GM18909 (cell line): ENCODE measurements around the gene VWF.
"Not testable (repeated sequence)": the region's sequence is repeated elsewhere in the genome, so short reads cannot be mapped to it uniquely, and the experiment has no call there.

Source experiments
- ATAC-seq: cut with Tn5 transposase; IDR thresholded peaks from one replicate; pipeline ENCODE4 v1.9.1; 2021; ENCODE audit warnings: mild to moderate bottlenecking; ENCODE audit not compliant: unreplicated experiment, poor library complexity

The VWF gene

DNA sequence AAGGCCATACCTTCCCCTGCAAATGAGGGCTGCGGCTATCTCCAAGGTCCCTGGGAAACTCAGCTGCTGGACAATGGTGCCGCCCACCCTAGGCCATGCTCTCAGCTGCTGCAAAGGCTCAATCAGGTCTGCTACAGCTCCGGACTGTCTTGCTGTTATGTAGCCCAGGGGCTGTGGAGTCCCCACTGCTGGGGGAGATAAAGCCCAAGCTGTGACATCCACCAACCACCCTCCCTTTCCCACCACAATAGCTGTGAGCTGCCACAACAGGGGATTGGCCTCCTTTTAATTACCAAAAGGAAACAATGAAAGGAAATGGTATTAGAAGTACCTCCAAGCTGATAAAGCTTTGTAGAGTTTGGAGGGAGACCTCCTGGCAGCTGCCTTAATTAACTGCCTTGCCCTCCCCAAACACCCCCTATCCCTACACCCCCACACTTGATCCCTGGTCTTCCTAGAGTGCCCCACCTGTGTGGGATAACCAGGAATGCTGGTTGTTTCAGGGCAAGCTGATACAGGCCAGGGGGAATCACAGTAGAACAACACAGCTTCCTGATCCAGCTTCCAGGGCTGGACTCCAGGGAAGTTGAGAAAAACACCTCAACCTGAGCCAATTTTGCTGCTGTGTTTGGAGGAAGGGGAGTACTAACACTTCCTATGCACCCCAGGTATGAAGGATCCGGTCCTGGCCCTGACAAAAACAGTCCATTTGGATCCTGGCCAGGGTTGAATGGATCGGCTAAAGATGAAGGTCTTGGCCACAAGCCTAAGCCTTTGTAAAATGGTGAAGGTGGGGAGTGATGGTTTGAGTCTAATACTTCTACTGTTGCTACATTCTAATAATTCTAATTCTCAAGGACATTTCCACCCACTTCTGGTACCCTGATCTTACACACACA lies at the start of gene VWF:
Gene VWF, minus strand, starts transcription at position 260 of the 899 bp plus-strand sequence. CDS start 1,474 bp downstream, outside the sequence.
- ATAC-seq = no peak

DNA sequence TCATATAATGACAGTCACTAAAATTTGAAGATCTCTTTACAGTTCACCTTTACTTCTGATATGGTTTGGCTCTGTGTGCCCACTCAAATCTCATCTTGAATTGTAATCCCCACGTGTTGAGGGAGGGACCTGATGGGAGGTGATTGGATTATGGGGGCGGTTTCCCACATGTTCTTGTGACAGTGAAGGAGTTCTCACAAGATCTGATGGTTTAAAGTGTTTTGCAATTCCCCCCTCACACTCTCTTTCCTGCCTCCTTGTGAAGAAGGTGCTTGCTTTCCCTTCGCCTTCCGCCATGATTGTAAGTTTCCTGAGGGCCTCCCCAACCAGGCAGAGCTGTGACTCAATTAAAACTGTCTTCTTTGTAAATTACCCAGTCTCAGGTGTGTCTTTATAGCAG lies 48.4 kb upstream of the VWF start:
- ATAC-seq = no peak

DNA sequence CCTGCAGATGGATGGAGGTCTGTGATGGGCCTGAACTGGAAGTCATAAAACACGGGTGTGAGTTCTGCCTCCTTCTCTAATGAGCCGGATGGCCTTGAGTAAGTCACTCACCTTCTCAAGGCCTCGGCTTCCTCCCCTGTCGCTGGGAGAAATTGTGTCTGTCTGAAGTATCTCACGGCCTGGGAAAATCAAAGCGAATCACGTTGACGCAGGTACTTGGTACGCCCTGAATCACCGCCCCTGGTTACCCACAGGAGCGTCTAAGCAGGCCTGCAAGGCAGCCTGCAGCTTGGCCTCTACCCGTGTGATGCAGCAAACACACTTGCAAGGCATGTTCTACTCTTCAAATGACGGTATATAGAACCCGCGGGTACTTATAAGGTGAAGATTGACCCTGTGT lies 47.6 kb upstream of the VWF start:
- no peak for ATAC-seq

DNA sequence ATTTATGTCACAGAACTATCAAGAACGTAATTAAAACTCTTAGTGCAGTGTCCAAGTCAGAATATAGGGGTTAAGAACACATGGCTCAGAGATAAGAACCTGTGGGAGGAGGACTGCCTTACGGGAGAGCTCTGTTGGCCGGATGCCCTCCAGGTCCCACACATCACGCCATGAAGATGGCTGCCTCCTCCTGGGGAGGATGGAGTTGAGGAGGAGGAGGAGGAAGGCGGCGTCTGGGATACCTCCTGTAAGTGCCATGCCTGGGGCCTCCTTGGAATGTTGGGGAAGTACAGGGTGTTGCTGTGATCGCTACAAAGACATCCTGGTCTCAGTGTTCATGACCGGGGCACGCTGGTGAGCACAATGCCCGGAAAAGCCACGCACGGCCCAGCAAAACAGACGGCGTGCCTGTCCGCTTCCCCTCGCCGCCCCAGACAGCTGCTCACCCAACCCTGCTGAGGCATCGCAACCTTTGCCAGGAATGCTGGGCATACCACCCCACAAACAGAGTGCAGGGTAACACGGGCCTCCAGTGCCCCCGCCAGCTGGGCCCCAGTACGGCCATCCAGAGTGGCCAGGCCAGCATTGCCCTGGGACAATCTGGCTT lies 47.0 kb upstream of the VWF start:
- no peak for ATAC-seq

DNA sequence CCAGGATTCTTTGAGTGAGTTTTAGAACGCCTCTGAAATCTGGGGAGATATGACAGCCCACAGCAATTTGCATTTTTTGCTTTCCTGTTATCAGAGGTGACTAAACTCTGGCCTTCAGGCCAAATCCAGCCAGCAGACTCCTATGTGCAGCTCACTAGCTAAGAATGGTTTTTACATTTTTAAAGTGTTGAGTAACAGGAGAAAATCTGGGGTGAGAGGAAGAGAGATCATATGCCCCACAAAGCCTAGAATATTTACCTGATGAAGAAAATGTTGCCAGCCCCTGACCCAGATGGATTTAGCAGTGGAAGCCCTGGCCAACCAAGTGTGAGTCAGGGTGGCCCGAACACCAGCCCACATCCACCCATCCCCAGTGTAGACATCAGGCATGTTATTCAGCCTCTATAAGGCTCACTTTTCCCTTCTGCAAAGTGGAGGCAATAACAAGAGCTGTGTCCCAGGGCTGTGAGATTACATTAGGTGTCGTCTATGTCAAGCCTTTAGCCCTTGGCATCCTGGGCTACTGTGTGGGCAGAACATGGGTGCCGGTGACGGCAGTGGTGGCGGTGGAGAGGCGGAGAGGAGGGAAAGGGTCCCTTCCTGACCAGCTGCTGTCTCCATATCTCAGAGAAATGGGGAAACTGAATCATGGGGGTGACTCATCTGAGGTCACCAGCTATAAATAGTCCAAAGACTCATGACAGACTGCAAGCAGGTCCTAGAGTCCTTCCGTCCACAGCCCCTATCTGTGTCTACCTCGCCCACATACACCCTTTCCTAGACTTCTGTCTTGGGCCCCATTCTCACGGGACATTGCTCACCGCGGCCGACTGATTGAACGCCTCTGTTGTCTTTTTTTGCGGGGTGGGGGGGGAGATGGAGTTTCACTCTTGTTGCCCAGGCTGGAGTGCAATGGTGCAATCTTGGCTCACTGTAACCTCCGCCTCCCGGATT lies 43.1 kb upstream of the VWF start:
- ATAC-seq = peak; percentile 78

DNA sequence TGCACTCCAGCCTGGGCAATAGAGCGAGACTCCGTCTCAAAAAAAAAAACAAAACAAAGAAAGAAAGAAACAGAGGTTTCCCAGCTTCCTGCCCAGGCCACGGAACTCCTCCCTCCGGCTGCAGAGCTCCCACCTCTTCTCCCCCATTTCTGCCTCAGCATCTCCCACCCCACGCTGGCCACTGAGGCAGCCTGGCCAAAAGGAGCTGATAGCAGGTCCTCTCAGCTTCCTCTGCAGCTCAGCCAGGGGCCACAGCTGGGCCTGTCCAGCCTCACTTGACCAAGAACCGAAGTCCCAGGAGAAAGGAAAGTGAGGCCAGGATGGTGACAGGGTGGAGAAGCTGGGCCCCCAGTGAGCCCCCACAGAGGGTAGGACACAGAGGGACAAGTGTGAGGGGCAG lies 42.3 kb upstream of the VWF start:
- ATAC-seq = no peak

DNA sequence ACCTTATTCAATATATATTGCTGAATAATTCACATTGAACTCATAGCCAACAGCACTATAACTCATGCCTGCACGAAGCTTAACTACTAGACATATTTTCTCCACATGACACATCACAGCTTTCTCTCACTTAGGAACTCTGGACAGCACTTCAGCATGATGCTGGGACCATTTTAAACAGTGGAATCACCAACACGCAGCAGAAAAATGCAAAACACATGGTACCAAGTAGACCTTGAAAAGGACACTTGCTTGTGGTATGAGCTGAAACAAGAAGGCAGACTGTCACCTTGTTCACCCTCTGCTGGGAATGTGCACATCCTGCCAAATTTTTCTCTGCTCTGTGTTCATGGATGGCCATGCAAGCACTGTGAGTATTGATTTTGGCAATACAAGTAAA lies 40.9 kb upstream of the VWF start:
- no peak for ATAC-seq

DNA sequence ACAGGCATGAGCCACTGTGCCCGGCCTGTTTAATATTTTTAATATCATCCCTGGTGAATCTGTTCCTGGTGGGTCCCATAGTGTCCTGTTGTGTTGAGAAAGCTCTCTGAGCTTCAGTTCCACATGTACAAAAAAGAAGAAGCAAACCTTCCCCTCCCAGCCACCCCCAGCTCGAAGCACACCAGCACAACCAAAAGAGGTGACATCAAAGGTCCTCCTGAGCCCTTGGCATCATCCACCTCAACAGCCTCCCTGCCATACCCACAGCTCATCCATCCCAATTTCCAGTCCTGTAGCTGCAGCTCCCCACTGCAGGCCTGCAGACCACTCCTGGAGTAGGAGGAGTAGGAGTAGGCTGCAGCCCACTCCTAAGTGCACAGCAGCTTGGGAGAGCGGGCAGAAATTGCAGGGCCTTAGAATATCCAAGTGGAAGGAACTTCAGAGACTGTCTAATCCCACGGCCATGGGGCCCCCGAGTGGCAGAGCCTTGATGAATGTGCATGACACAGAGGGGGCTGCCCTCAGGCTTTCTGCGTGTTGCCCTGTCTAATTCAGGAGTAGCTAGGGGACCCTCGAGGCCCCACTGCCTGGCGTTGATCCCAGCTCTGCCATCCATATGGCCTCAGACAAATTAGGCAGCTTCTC lies 39.1 kb upstream of the VWF start:
- no peak for ATAC-seq

DNA sequence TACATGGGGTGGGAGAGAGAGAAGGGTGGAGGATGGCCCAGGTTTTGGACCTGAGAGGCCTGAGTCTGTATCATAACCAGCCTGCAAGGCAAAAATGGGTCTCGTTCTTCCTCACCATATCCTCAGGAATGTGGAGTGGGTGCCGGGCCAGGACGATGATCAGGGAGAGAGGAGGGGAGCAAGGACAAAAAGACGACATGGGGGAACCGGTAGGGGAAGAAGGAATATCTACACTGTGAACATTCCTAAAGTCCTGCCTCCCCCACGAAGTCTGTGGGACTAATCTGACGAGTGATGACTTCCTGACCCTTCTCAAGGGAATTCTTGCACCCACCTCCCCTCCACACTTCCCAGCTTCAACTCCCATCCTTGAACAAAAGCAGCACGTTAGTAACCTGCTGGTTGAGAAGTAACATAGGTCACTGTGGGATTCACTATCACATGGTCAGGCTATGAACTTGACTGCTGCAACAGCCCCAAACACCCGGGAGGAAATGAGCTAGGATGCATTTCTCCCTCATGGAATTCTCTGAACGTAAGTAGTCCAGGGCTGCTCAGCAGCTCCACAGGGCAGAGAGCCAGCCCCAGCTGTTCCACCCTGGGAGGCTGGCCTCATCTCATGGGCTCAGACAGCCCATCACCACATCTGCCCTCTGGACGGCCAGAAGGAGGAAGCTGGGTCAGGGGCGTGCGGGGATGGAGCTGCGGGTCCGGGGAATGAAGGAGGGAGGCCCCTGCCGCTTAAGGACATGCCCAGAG lies 36.8 kb upstream of the VWF start:
- no peak for ATAC-seq

DNA sequence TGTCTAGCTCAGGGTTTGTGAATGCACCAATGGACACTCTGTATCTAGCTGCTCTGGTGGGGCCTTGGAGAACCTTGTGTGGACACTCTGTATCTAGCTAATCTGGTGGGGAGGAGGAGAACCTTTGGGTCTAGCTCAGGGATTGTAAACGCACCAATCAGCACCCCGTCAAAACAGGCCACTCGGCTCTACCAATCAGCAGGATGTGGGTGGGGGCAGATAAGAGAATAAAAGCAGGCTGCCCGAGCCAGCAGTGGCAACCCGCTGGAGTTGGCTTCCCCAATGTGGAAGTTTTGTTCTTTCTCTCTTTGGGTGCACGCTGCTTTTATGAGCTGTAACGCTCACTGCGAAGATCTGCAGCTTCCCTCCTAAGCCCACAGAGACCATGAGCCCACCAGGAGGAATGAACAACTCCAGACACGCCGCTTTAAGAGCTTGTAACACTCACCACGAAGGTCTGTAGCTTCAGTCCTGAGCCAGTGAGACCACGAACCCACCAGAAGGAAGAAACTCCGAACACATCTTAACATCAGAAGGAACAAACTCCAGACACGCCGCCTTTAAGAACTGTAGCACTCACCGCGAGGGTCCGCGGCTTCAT lies 35.7 kb upstream of the VWF start:
- not testable (repeated sequence) for ATAC-seq

DNA sequence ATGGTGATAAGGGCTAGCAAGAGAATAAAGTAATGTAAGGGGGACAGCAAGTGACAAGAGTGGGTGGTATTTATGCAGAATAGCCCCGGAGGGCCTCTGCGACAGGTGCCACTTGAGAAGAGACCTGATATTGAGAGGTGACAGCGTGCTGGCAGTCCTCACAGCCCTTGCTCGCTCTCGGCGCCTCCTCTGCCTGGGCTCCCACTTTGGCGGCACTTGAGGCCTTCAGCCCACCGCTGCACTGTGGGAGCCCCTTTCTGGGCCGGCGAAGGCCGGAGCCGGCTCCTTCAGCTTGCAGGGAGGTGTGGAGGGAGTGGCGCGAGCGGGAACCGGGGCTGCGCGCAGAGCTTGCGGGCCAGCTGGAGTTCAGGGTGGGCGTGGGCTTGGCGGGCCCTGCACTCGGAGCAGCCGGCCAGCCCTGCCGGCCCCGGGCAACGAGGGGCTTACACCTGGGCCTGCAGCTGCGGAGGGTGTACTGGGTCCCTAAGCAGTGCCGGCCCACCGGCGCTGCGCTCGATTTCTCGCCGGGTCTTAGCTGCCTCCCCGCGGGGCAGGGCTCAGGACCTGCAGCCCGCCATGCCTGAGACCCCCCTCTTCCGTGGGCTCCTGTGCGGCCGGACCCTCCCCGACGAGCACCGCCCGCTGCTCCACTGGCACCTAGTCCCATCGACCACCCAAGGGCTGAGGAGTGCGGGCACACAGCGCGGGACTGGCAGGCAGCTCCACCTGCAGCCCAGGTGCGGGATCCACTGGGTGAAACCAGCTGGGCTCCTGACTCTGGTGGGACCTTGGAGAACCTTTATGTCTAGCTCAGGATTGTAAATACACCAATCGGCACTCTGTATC lies 34.9 kb upstream of the VWF start:
- ATAC-seq = not testable (repeated sequence)

DNA sequence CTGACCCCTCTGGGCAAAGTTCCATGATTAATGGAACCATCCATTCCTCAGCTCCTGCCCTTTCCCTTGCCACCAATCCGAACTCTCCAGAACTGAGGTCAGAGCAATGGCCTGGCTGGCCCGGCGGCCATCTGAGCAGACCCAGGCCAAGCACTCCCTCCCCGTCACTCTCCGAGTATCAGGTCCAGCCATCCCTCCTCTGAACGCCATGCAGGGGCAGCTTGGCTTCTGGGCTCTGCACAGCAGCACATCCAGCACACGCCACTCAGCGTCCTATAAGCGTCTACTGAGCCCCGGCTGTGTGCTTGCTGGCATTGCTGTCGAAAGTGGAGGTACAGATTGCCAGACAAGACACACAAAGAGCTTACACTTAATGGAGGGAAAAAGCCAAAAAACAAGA lies 34.3 kb upstream of the VWF start:
- no peak for ATAC-seq

DNA sequence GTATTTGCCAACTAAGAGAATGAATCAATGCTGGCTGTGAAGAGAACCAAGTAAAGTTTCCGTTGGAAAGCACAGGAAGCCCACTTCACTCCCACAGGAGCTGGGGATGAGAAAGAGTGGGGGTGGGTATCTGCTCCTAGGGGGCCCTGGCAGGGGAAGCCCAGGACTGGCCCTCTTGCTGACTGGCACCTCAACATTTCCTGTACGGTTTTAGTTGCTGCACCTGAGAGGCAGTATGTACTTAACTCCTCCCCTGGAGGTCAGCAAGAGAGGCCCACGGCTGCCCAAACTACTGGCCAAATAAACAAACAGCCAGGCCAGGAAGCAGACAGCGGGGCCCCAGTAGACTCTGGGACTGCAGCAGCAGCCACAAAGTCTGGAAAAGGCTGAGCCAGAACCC lies 33.8 kb upstream of the VWF start:
- ATAC-seq = no peak

DNA sequence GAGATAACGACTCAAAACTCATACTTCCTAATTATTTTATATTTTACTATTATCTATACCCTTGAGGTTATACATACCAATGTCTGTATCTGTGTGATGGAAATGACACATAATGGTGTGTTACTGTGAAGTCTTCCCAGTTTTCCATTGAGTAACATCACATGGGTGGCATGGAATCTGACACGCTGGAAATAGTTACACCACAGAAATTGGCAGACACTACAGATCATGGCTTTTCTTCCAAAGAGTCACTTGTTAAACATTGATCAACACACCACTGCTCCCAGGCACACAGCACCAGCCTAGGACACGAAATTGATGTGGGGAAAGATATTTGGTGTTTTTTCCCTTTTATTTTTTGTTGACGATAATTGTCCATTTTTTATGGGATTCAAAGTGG lies 33.0 kb upstream of the VWF start:
- ATAC-seq = no peak

DNA sequence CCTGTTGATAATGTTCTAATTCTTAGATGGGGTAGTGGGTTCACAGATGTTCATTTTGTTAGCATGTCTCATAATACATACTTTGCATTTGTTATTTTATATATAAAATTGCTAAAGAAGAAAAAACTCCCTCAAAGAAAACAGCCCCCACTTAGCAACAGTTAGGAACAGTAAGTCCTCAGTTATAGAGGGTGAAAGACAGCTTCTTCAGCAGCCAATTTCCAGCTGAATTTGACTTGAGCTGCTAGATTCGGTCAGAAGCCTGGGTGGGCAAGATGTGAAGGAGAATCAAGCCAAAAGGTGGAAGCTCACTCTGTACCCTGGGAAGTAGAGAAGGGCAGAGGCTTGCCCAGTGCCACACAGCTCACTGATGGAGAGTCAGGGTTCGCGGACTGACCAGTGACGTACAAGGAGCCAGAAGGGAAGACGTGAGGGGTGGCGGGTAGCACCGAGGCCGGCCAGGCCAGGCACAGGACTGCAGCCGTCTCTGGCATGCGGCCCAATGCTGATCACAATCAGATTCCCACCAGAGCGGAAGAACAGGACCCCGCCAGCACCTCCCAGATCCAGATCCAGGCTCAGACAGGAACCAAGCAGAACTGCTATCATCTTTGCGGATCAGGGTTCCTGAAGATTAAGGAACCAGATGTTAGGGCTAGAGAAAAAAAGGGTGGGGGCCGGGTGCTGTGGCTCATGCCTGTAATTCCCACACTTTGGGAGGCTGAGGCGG lies 30.4 kb upstream of the VWF start:
- no peak for ATAC-seq

DNA sequence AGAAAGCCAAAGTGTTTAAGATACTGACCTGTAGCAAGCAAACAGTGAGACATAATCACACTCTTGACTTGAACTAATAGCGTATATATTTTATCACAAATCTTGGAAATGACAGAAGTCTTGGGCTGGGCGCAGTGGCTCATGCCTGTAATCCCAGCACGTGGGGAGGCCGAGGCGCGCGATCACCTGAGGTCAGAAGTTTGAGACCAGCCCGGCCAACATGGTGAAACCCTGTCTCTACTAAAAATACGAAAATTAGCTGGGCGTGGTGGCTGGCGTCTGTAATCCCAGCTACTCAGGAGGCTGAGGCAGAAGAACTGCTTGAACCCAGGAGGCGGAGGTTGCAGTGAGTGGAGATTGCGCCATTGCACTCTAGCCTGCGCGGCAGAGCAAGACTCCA lies 24.3 kb upstream of the VWF start:
- ATAC-seq = not testable (repeated sequence)

DNA sequence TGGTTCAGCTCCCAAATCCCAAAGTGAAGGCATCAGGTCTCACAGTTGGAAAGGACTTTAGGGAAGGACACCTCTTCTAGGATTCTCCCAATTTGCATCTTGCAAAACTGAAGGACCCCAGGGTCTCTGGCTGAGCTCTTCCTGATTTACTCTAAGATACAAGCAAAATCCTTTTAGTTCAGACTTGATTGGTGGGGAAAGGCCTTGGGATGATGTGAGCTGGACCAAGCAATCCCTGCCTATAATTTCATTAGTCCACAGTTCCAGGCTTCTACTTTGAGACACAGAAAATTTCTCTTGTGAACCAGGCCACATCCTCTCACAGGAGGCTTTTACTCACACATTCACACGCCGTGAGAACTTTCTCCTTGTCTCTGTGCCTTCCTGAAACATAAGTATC lies 23.6 kb upstream of the VWF start:
- ATAC-seq = no peak

DNA sequence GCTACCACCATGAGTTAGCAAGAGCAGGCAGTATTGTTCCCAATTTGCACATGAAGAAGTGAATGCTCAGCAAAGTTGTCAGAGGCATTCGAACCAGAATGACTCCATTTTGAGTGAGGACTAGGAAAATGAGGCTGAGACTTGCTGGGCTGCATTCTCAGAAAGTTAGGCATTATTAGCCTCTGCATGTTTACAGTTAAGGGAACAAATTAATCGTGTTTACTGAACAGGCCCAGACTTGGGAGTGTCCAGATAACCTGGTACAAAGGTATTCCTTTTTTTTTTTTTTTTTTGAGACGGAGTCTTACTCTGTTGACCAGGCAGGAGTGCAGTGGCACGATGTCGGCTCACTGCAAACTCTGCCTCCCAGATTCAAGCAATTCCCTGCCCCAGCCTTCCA lies 22.5 kb upstream of the VWF start:
- ATAC-seq = no peak
